ENCODE measurements around the gene UTS2B.
"Not testable (repeated sequence)": the region's sequence is repeated elsewhere in the genome, so short reads cannot be mapped to it uniquely, and the experiment has no call there.

UTS2B gene

DNA sequence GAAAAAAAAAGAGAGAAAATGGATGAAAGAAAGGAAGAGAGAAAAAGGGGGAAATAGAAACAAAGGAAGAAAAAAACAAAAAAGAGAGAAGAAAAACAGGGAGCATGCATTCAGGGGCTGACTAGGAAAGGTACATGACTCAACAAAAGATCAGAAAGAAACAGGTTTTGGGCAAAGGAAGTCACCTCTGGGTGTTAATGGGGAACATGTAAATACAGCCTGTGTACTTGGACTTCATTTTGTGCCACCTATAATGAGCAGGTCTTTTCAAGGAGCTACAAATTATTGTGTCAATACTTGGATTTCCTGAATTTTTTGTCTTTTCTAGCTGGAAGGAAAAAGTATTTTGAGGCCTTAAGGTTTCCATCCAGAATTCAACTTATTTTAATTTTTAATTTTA is 54.6 kb downstream of the UTS2B start:
- TF ChIP-seq, protein P1, sequence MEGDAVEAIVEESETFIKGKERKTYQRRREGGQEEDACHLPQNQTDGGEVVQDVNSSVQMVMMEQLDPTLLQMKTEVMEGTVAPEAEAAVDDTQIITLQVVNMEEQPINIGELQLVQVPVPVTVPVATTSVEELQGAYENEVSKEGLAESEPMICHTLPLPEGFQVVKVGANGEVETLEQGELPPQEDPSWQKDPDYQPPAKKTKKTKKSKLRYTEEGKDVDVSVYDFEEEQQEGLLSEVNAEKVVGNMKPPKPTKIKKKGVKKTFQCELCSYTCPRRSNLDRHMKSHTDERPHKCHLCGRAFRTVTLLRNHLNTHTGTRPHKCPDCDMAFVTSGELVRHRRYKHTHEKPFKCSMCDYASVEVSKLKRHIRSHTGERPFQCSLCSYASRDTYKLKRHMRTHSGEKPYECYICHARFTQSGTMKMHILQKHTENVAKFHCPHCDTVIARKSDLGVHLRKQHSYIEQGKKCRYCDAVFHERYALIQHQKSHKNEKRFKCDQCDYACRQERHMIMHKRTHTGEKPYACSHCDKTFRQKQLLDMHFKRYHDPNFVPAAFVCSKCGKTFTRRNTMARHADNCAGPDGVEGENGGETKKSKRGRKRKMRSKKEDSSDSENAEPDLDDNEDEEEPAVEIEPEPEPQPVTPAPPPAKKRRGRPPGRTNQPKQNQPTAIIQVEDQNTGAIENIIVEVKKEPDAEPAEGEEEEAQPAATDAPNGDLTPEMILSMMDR (IDR thresholded peaks at IDR 0.05; ENCODE audit: low read depth, low read length, missing control alignments): no peak
- no peak for DNase-seq (ENCODE audit: low read depth)
- H3K4me3 ChIP-seq (ENCODE audit: low read depth, low read length): no peak overlapping the region

DNA sequence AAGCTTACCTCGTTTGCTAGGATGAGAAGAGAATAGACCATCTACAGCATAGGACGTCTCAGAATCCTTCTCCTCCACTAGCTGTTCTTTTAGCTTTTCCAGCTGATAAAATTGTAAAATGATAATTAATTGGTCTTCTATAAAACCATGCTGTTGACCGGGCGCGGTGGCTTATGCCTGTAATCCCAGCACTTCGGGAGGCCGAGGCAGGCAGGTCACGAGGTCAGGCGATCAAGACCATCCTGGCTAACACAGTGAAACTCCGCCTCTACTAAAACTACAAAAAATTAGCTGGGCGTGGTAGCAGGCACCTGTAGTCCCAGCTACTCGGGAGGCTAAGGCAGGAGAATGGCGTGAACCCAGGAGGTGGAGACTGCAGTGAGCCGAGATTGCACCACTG is 55.1 kb downstream of the UTS2B start:
- not testable (repeated sequence) for DNase-seq (ENCODE audit: low read depth)

DNA sequence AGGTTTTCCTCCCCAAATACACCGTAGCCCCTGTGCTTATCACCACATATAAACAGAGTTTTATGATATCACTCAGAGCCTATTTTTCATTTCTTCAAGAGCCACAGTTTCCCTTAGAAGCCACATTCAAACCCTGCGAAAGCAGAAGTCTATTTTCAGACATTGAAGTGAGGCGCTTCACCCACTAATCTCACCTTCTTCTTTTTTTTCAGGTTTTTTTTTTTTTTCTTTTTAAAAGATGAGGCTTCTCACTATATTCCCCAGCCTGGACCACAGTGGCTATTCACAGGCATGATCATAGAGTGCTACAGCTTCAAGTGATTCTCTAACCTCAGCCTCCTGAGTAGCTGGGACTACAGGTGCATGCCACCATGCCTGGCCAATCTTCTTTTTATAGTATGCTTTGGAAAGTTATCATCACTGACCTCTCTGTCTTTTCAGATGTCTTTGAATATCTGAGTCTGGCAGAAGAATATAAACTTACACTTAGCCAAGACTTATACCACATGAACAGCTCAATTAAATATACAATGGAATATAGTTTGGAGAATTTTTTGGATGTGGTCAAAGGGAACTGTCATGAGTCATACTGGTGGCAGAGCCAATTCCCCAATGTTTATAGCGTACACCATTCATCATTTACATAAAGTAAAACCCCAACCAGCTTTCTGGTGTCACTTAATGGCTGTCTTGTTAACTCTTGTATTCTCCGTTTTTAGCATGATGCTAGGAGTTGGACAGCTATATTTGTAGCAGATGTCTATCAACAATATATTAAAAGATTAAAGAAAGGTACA is 60.8 kb downstream of the UTS2B start:
- TF ChIP-seq, protein P1 (IDR thresholded peaks at IDR 0.05; ENCODE audit: low read depth, low read length, missing control alignments): no peak
- no peak for DNase-seq (ENCODE audit: low read depth)
- H3K4me3 ChIP-seq (ENCODE audit: low read depth, low read length): no peak overlapping the region

More for the DNA sequence above, 55.1 kb downstream of the UTS2B start:
- H3K4me3 ChIP-seq (ENCODE audit: low read depth, low read length): not testable (repeated sequence)

DNA sequence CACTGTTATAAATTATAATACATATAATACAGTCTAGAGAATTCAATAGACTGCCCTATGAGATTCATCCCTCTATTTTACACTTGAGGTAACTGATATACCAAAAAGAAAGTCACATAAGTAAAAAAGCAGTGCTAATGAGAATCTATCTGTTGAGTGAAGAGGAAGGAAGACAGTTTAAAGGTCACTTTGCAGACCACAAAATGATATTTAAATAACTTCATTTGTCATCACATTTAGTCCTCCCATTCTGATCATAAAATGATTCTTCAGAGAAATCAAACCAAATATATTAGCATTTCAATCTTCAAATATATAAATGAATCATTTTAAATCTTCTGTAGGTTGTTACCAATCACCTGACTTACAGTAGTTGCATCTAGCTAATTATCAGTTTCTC is 61.6 kb downstream of the UTS2B start:
- TF ChIP-seq, protein P1 (IDR thresholded peaks at IDR 0.05; ENCODE audit: low read depth, low read length, missing control alignments): no peak
- DNase-seq (ENCODE audit: low read depth): no peak
- no peak overlapping the region for H3K4me3 ChIP-seq (ENCODE audit: low read depth, low read length)

DNA sequence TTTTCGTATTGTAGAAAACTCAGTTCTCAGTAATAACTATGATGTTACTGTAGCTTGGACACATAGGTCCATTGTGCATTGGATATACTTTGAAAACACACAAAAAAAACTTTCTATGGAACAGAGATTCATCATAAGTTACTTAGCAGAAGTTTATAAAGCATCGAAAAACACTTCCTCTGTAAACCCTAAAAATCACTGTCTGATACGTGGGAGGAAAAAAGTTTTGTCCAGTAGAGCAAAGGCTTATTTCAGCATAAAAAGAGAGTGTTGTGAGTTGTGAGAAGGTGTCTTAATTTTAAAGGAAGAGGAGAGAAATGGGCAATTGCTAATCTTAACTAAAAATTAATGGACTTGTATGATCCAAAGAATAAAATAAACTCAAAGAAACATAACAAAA is 66.5 kb downstream of the UTS2B start:
- H3K4me3 ChIP-seq (ENCODE audit: low read depth, low read length): no peak overlapping the region
- TF ChIP-seq, protein P1 (IDR thresholded peaks at IDR 0.05; ENCODE audit: low read depth, low read length, missing control alignments): no peak
- DNase-seq (ENCODE audit: low read depth): no peak

DNA sequence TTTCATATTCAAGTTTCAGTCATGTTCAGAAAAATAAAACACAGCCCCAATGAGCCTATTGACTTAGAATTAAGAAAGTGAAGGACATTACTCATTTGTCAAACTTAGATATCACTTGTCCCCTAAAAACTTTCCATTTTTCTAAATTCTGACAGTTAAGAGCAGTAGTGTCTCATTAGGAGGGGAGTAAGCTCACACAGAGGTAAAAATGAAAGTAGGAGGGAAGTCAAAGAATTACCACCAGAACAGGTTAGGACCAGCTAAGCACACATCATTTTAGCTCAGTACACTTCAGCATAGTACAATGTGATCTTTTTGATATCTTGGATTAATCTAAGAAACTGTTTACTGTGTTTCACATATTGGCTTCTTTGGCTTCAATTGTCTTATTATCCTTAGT is 67.0 kb downstream of the UTS2B start:
- no peak overlapping the region; the same call in 1 of the 2 replicates for H3K4me3 ChIP-seq (ENCODE audit: low read depth, low read length)
- TF ChIP-seq, protein P1 (IDR thresholded peaks at IDR 0.05; ENCODE audit: low read depth, low read length, missing control alignments): no peak
- DNase-seq (ENCODE audit: low read depth): no peak

DNA sequence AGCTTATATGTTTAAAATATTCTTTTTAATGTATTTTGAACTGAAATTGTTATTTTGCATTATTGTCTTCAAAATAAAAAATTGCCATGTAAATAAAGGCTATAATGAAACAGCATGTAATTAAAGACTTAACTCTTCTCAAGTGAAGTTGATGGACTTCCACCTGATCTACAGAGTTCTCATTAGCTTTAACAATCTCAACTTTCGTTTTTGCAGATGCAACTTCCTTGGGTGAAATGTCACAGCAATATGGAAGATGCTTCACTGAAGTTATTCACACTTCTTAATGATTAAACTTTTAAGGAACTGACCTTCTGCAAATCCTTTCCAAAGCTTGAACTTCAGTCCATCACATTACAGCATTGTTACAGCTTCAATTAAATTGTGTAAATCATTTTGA is 67.7 kb downstream of the UTS2B start:
- TF ChIP-seq, protein P1 (IDR thresholded peaks at IDR 0.05; ENCODE audit: low read depth, low read length, missing control alignments): no peak
- DNase-seq (ENCODE audit: low read depth): no peak
- H3K4me3 ChIP-seq (ENCODE audit: low read depth, low read length): no peak overlapping the region

All from GM12864 (cell line).